ENCODE measurements around the gene FRAT2.

DNA sequence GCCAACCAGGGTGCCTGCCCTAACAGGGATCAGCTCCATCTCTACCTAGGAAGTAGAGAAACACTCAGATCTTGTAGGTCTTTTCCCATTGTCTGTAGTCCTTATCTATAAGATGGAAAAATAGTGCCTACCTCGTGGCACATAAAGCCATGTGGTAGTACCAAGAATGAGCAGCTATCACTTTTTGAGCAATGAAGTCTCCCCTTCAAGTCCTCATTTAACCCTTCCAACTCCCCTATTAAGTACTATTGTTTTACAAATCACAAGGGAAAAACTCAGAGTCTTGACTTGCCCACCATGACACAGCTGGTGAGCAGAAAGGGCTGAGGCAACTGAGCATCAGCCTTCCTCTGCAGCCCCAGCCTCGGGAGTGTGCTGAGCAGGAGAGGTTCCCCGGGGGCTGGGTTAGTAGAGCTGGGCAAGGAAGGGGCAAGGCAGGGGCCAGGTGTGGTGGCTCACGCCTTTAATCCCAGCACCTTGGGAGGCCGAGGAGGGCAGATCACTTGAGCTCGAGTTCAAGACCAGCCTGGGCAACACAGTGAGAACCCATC lies 3.3 kb downstream of the FRAT2 start:
- TF ChIP-seq, protein P1, sequence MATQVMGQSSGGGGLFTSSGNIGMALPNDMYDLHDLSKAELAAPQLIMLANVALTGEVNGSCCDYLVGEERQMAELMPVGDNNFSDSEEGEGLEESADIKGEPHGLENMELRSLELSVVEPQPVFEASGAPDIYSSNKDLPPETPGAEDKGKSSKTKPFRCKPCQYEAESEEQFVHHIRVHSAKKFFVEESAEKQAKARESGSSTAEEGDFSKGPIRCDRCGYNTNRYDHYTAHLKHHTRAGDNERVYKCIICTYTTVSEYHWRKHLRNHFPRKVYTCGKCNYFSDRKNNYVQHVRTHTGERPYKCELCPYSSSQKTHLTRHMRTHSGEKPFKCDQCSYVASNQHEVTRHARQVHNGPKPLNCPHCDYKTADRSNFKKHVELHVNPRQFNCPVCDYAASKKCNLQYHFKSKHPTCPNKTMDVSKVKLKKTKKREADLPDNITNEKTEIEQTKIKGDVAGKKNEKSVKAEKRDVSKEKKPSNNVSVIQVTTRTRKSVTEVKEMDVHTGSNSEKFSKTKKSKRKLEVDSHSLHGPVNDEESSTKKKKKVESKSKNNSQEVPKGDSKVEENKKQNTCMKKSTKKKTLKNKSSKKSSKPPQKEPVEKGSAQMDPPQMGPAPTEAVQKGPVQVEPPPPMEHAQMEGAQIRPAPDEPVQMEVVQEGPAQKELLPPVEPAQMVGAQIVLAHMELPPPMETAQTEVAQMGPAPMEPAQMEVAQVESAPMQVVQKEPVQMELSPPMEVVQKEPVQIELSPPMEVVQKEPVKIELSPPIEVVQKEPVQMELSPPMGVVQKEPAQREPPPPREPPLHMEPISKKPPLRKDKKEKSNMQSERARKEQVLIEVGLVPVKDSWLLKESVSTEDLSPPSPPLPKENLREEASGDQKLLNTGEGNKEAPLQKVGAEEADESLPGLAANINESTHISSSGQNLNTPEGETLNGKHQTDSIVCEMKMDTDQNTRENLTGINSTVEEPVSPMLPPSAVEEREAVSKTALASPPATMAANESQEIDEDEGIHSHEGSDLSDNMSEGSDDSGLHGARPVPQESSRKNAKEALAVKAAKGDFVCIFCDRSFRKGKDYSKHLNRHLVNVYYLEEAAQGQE (IDR thresholded peaks at IDR 0.05; ENCODE audit: low read depth): no peak
- TF ChIP-seq EGR1 (IDR thresholded peaks at IDR 0.05) (no peak), YY1 (IDR thresholded peaks at IDR 0.05; ENCODE audit: low read depth) (no peak), TEAD4 (IDR thresholded peaks at IDR 0.05) (no peak), TAF1 (IDR thresholded peaks at IDR 0.05; ENCODE audit: low read depth) (no peak), EP300 (IDR thresholded peaks at IDR 0.05; ENCODE audit: borderline replicate concordance) (no peak)
- TF ChIP-seq, protein P2, sequence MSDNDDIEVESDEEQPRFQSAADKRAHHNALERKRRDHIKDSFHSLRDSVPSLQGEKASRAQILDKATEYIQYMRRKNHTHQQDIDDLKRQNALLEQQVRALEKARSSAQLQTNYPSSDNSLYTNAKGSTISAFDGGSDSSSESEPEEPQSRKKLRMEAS (IDR thresholded peaks at IDR 0.05): no peak
